CD4-positive, alpha-beta T cell treated with Interferon gamma for 1 hour (primary cell): Measurements from ENCODE around the gene RPGRIP1L.
"Not testable (repeated sequence)": the region's sequence is repeated elsewhere in the genome, so short reads cannot be mapped to it uniquely, and the experiment has no call there.

ENCODE experiments used
- DNase-seq: peaks from one replicate; pipeline ENCODE4 v3.0.0-alpha.2; 2020

The RPGRIP1L gene

DNA sequence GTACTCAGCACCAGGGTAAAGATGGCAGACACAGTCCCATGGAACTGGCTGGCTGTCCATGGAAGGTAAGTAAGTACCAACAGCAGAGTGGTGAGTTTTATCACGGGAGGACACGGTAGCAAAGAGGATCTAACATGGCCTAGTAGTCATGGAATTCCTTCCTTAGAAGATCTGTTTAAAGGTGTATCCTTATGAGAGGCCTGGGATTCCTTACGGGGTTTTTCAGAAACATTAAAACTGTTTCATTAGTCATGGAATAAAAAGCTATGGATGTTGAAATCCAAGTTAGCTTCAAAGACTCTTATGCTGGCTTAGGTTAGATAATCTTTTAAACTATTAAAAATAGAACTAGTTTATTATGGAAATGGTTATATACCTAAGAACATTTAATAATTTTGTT is 7.7 kb upstream of the RPGRIP1L start:
- DNase-seq = no peak

DNA sequence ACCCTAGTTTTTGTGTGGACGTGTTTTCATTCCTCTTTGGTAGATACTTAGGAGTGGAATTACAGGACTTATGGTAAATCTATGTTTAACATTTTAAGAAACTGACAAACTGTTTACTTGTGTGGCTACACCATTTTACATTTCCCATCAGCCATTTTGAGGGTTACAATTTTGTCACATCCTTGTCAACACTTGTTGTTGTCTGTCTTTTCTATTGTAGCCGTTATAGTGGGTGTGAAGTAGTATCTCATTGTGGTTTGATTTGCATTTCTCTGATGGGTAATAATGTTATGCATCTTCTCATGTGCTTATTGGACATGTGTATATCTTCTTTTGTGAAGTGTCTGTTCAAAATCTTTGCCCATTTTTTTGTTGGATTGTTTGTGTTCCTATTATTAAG is 4.8 kb upstream of the RPGRIP1L start:
- DNase-seq = no peak

DNA sequence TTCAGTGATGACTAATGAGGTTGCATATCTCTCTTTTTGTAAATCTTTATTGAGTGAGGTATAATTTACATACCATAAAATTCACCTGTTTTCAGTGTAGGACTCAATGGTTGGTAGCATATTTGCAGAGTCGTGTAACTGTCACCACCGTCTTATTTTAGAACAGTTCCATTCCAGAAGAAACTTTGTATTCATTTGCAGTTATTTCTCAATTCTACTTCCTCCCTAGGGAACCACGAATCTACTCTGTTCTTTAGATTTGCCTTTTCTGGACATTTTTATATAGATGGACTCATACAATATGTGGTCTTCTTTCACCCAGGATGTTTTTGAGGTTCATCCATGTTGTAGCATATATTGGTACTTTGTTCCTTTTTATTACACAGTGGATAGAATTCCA is 4.0 kb upstream of the RPGRIP1L start:
- DNase-seq = no peak

DNA sequence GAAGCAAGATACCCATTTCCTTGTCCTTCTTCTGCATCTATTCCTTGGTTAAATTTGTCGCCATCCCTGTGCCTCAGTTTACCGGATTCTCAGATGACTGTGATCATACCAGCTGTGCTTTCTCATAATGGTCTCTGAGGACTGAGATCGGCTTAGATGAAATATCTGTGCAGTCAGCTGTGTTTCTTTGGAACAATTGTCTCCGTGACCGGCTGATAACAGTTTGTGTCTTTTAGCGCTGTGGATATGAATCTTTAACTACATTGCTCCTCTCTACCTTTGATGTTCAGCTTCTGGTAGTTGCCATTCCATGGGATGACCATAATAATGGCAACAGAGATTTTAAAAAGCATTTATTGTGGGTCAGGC is 770 bp upstream of the RPGRIP1L start:
- DNase-seq = no peak

DNA sequence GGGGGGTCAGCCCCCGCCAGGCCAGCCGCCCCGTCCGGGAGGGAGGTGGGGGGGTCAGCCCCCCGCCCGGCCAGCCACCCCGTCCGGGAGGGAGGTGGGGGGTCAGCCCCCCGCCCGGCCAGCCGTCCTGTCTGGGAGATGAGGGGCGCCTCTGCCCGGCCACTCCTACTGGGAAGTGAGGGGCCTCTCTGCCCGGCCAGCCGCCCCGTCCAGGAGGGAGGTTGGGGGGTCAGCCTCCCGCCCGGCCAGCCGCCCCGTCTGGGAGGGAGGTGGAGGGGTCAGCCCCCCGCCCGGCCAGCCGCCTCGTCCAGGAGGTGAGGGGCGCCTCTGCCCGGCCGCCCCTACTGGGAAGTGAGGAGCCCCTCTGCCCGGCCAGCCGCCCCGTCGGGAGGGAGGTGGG is 5.4 kb downstream of the RPGRIP1L start:
- DNase-seq = not testable (repeated sequence)

DNA sequence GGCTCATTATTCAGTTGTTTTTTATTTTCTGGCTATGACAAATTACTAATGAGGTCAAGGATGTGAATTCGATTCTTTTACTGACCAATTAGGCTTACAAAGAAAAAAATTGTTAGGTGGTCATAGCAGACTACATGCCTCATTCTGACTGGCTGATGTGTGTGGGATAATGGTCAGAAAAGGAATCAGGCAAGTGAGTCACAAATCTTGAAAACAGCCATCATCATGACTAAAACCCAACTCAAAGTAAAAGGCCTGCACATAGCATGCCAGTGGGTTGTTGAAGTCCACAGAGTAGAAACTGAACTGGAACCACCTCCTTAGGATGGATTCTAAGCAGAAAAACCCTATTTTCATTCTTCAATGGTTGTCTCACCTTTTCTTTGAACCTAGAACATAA is 8.6 kb downstream of the RPGRIP1L start:
- no peak for DNase-seq

DNA sequence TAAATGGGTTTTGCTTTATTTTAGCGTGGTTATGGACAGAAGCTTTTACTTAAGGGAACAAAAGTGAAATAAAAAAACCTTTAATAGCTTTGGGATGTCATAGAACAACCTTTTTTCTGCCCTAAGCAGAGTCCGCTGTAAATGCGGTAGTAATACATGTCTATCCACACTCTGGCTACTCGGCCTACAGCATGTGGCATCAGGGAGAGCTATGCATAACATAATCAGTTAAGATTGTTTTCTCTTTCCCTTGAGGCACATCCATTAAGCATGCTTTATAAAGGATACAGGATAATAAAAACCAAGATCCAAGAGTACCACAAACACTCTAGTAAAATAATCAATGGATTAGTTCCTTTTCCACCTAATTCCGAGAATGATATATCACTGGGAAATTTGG is 10.3 kb downstream of the RPGRIP1L start:
- no peak for DNase-seq

DNA sequence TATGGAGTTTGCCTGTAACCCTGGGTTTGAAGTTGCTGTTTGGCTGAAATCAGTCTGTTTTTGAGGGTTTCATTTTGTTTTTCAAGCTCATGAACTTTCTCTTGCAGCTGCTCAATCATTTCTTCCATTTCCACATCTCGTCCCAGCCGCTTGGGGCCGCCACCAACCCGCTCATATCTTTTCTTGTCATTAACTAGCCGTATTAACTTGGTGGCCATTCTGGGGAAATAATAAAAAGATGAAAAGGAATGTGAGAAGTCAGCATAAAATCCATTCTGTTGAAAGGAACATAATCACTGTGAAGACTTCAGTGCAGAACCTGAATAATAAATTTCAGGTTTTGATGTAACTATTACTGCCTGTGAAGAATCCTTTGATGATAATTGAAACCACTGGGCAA is 11.5 kb downstream of the RPGRIP1L start:
- no peak for DNase-seq

DNA sequence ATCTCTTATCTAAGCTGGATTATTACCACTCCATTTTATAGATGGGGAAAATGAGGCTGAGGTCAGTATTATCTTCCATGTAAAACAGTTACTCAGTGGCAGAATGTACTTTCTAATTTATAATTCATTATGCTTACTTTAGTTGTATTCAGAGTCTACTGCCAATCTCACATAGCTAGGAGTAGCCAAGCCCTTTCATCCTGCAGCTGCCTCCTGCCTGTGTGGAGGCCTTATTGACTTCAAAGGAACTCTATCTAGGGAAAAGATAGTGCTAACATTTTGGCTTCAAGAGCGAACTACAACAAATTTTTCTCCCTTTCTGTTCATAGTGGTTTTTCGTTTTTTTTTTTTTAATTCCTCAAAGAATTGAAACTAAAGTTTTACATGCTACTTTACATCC is 12.9 kb downstream of the RPGRIP1L start:
- DNase-seq = no peak

DNA sequence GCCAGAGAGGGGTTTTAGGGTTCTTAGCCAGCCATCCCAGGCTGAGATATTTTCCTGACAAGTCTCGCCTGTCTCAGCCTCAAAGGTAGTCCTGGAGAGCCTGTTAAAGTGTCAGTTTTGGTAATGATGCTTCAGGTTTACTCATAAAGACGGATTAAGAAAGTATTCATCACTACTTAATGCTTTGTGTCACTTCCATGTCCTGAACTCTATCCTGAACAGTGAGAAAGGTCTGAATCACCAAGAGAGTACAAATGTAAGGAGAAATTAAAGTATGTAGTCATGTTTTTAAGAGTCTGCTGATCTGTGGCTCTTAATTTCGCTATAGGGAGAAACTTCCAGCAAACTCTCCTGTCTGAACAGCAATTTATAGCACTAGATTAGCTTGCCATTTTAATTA is 14.0 kb downstream of the RPGRIP1L start:
- DNase-seq = no peak

DNA sequence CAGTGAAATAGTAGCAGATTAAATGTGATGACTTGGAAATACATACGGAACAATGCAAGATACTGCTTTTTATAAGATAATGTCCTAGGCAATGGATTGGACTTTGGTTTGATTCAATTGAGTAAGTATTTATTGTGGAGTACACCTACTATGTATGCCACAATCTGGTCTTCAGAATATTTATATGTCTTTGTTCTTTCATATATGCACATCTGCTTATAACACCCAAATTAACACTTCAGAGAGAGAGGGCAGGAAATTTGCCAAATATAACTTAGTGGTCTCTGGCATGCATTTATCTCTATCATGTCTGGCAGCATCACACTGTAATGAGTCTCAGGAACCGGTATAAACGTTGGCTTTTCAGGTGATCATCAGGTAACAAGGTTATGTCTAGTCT is 16.9 kb downstream of the RPGRIP1L start:
- DNase-seq = no peak

DNA sequence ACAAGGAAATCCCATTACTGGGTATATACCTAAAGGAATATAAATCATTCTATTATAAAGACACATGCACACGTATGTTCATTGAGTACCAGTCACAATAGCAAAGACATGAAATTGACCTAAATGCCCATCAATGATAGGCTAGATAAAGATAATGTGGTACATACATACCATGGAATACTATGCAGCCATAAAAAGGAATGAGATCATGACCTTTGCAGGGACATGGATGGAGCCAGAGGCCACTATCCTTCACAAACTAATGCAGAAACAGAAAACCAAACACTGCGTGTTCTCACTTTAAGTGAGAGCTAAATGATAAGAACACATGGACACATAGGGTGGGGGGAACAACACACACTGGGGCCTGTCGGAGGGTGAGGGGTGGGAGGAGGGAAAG is 18.3 kb downstream of the RPGRIP1L start:
- DNase-seq = not testable (repeated sequence)

DNA sequence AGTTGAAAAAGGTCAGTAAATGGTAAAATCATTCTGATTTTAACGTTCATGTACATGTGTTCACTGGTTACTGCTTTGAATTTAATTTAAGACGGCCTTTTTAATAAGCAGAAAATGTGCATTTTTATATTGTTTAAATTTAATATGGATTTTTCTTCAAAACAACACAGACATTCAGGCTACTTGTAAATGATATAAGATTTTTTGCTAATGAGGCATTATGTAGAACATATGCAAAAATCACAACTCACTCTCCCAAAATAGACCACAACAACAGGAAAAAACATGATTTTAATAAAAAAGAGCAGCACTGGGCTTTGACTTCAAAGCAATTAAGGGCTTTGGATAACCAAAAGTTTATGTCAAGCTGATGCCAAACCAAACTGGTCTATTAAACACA is 22.3 kb downstream of the RPGRIP1L start:
- no peak for DNase-seq

DNA sequence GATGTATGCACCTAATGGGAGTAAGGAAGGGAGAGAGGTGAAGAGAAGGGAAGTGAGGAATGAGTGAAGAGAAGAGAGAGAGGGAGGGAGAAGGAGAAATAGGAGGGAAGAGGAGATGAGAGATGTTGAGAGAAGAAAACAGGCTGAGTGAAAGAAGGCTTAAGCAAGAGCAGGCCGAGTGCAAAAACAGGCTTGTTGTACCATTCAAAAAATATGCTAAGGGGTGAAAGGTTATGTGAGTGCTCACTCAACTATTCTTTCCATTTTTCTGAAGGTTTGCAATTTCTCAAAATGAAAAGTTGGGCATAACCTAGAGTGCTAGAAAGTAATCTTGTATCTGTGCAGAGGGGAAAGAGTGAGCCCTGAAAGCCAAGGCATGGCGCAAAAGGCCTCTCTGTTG is 22.9 kb downstream of the RPGRIP1L start:
- DNase-seq = no peak

DNA sequence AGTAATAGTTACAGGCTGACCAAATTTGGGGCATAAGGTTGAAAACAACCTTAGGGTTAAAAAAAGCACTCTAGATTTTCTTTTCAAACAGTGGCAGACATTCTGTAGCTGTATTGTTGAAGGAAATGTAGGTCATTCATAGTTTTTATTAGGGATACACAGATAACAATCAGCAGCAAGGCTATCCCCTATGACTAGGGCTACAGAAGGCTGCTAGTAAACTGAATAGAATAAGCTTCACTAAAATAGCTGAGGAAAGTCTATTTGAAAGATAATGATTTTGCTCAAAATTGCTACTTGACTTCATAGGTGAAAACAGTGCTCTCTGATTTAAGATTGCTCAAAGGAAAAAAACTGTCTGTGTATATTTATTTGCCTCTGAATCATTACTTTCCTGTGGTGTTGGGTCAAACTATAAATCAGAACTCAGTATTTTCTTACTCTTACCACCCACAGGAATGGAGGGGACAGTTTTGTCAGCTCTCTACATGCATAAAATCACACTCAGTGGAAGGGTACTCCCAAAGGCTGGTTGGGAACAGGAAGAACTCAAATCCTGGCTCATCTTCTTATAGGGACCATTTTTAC is 24.8 kb downstream of the RPGRIP1L start:
- no peak for DNase-seq

DNA sequence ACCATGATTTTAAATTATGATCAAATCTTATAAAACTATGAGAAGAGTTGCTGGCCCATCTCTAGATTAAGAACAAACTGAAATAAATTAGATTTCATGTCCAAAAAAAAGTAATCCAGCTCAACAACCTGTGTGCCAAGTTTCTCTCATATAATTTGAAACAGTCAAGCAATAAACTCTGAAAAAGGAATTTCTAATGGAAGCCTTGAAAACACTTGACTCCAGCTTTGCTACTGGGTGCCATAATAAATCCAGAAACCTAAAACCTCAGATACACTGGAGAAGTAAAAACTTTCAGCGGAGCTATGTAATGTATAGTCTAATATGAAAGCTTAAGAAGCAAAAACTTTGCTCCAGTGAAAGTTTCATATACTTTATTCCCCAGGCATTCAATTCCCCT is 25.5 kb downstream of the RPGRIP1L start:
- DNase-seq = no peak

DNA sequence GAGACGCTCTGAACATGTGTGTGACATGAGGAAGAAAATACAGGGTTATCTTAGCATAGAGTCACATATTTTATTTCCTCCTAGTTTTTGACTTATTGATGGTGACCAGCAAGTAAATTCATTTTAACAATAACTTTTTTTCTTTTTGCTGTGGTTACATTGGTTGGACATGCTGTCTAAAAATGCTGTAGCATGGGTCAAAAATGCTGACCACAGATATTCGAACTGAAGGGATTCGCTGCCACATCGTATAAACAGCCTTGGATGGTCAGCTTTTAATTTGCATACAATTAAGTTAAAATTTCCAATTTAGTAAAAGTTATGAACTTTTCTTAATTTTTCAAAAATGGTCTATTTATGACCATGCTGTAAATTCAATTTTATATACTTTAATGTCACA is 30.5 kb downstream of the RPGRIP1L start:
- DNase-seq = no peak

DNA sequence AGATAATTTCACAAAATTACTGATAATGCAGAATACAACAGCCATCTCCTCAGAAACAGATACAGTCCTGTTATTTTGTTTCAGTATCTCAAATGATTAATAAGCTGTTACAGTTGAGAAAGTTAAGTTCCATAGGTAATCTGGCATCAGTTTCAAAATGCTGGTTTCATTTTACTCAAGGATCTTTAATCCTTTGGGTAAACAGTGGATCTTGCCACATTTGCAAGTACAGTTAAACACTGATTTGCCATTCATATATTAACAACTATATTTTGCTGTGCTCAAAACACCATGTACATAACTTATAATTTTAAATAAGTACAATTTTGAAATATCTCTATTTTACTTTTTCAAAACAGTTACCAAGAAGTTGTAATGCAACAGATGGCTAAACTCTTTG is 31.2 kb downstream of the RPGRIP1L start:
- DNase-seq = no peak

DNA sequence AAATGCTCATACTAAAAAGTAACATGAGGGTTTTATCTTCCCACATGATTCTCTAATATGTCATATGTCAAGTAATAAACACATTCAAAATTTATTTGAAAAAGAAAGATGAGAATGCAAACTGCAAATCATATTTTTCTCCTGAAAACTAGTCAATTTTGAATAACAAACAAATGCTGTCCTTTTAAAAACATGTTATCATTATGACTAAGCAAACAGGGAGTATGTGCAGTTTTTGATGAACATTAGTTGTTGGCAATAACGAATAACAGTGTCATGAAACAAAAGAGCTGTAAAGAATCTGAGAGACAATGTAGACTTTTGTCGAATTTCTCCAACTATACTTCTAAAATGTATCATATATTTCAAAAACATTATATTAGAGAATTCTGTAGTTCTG is 34.8 kb downstream of the RPGRIP1L start:
- DNase-seq = no peak

DNA sequence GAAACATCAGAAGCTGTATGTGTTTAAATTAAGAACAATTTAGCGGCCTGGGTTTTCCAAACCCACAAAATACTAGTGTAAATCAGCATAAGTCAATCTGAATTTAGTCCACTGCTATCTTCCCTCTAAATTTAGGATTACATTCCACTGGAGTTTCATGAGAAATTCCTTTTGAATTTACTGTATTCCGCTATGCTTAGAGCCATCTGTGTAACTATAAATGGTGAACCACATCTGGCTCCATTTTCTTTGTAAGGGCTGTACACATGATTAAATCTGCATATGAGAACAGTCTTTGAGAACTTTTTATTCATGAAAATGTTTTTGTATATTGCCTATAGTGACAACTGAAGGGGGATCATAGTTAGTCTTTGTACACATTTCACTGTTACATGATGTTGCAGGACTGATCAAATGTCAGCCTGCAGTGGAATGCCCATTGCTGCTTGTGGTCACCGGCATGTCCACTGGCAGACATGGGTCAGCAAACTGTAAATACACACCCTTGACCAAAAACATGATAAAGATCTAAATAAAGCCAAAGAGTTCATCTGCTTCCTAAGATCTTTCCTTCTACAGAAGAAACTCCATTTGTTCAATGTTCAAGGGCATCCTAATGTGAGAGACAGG is 36.8 kb downstream of the RPGRIP1L start:
- DNase-seq = no peak

DNA sequence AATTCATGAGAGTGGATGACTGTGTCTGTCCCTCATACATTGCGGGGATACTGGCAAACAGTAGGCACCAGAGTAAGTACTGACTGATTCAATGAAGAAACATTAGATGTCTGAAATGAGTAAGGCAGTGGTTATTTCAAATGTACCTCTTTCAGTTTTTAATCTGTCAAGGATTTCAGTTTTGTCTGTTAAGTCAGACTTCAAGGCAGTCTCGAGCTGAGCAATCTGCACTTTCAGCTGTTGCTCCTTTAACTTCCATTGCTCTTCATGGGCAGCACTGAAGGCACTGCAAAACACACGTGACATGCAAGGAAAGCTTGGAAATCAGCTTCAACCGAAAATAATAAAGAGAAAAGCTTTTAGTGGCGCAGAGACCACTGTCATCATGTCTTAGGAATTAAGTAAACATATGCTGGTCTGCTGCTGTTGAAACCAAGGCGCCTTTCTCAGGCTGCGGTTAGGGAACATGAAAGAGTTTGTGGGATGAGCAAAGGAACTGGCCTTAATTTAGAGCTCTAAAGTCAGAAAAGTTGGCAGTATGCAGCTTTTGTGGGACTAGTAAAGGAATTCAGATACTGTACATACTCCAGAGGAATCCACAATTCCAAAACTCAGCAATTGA is 38.8 kb downstream of the RPGRIP1L start:
- no peak for DNase-seq

DNA sequence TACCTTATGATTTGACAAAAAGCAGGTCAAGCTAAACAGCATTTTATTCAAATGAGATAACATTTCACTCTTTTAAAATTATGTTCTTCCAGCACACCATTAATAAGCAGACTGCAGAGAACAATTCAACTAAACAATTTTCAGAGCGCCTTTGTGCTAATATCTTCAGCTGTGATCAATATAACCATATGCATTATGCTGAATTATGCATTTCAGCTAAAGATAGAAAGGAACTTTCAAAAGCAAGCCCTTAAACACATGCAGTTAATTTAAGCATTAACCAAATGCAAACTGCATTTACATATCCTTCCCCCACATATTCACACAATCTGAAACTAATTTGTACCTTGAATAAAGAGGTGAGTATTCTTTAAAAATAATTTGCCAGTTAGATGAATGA is 41.6 kb downstream of the RPGRIP1L start:
- no peak for DNase-seq

DNA sequence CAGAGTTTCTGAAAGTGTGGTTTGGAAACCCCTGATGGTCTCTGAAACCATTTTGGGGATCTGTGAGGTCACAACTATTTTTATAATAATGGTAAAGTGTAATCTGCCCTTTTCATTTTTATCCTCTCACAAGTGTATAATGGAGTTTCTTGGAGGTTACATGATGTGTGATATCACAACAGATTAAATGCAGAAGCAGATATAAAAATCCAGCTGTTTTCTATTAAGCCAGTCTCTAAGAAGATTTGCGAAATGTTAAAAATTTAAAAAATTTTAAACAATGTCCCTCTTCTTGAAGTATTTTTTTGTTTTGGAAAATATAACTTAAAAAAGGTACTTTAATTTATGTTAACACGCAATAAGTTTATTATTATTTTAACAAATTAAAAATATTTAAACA is 48.7 kb downstream of the RPGRIP1L start:
- DNase-seq = no peak

DNA sequence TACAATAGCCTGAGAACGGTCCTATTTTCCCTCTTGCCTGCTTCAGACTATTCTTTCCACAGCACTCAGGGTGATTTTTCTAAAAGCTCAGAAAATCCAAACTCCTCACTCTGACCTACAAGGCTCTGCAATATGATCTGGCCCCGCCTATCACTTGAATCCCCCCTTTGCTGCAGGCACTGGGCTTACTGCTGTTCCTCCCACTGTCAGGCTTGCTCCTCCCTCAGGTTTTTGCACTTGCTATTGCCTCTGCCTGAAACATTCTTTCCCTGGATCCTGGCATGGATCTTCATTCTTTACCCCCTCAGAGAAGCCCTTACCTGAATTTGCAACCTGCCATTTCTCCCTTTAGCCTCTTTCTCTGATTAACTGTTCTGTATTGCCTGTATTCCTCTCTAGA is 52.3 kb downstream of the RPGRIP1L start:
- no peak for DNase-seq

DNA sequence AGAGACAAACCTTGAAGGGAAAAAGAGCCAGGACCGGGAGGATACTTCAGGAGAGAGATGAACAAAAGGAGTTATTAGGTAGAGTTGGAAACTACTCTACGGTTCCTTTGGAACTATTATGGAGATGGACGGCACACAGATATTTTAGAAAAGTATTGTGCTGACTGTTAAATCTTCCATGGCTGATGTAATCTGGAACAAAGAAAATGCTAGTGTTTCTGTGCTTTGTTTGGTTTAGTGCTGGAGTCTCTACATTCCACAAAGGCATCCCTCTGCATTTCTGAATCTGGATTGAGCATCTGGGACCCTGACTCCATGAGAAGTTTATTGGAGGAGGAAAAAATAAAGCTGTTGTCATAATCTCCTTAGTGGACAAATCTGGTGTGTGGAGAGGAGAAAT is 57.2 kb downstream of the RPGRIP1L start:
- no peak for DNase-seq
